HG03108 (cell line): Measurements from ENCODE around the gene RBPJL.

ENCODE experiments used
- ATAC-seq: cut with Tn5 transposase; IDR thresholded peaks from one replicate; pipeline ENCODE4 v1.9.1; 2021; ENCODE audit warnings: moderate library complexity; ENCODE audit not compliant: unreplicated experiment

Gene RBPJL

GRCh38 chr20:45293041-45294002 is 13.3 kb upstream of the RBPJL start:
- no peak for ATAC-seq

- no peak for ATAC-seq
Observed at GRCh38 chr20:45294003-45294368, 12.7 kb upstream of the RBPJL start.

- no peak for ATAC-seq
Observed at GRCh38 chr20:45294659-45295058, 12.0 kb upstream of the RBPJL start.

GRCh38 chr20:45297786-45298497 is 8.7 kb upstream of the RBPJL start:
- no peak for ATAC-seq

- no peak for ATAC-seq
Observed at GRCh38 chr20:45299786-45300185, 6.9 kb upstream of the RBPJL start.

GRCh38 chr20:45300961-45301360 is 5.7 kb upstream of the RBPJL start:
- no peak for ATAC-seq

GRCh38 chr20:45301824-45302271 is 4.8 kb upstream of the RBPJL start:
- ATAC-seq = no peak

- no peak for ATAC-seq
Observed at GRCh38 chr20:45303586-45304463, 2.8 kb upstream of the RBPJL start.

GRCh38 chr20:45304464-45304999 is 2.1 kb upstream of the RBPJL start:
- no peak for ATAC-seq

- ATAC-seq = no peak
Observed at GRCh38 chr20:45305262-45305661, 1.4 kb upstream of the RBPJL start.

- ATAC-seq = no peak
Observed at GRCh38 chr20:45307076-45307640, 518 bp downstream of the RBPJL start.

GRCh38 chr20:45308117-45308778 is 1.6 kb downstream of the RBPJL start, which contains the start of gene MATN4:
MATN4 (minus strand) TSS chr20:45308299; CDS start chr20:45305582, 2,717 bp downstream.
- ATAC-seq = no peak

- ATAC-seq = no peak
Observed at GRCh38 chr20:45309075-45309474, 2.4 kb downstream of the RBPJL start.

- ATAC-seq = no peak
Observed at GRCh38 chr20:45311589-45312211, 5.1 kb downstream of the RBPJL start.

GRCh38 chr20:45312241-45312640 is 5.6 kb downstream of the RBPJL start:
- no peak for ATAC-seq

GRCh38 chr20:45313065-45313695 is 6.5 kb downstream of the RBPJL start:
- ATAC-seq = no peak

- no peak for ATAC-seq
Observed at GRCh38 chr20:45313943-45314342, 7.3 kb downstream of the RBPJL start.

- ATAC-seq = no peak
Observed at GRCh38 chr20:45315672-45316071, 9.0 kb downstream of the RBPJL start.
